GM21723 (cell line): ENCODE data around the gene NDUFB10.

Source experiments
- ATAC-seq: cut with Tn5 transposase; IDR thresholded peaks from one replicate; pipeline ENCODE4 v1.9.1; 2021; ENCODE audit warnings: mild to moderate bottlenecking, moderate library complexity; ENCODE audit not compliant: unreplicated experiment

NDUFB10 gene

GRCh38 chr16:1982013-1982433, 22.7 kb downstream of the NDUFB10 start:
- no peak for ATAC-seq

DNA sequence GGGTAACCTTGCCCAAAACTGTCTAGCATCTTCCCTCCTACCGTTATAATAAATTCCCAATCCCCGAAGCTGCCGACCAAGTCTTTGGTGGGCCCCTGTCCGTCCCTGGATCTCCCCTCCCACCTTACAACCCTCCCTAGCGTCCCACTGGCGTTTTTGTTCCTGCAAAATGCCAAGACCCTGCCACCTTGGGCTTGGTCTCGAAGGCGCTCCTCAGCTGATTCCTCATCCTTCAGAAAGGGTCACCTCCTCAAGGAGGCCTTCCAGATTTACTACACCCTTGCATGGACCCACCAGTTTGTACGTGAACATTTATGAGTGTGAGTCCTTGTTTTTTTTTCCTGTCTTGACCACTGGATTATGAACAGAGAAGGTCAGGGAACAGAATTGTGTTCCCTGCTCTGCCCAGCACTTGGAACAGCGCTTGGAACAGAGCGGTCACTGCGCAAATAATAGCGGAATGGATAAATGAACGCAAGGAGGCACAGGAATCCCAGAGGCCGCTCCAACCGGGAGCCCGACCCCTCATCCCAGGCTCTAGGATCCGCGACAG, 23.7 kb downstream of the NDUFB10 start:
- ATAC-seq = no peak

GRCh38 chr16:1983544-1984346, 24.4 kb downstream of the NDUFB10 start, which contains the start of gene GFER:
Gene GFER (plus strand): TSS chr16:1984193. CDS start chr16:1984219, 26 bp downstream.
- ATAC-seq = peak; percentile 72

DNA sequence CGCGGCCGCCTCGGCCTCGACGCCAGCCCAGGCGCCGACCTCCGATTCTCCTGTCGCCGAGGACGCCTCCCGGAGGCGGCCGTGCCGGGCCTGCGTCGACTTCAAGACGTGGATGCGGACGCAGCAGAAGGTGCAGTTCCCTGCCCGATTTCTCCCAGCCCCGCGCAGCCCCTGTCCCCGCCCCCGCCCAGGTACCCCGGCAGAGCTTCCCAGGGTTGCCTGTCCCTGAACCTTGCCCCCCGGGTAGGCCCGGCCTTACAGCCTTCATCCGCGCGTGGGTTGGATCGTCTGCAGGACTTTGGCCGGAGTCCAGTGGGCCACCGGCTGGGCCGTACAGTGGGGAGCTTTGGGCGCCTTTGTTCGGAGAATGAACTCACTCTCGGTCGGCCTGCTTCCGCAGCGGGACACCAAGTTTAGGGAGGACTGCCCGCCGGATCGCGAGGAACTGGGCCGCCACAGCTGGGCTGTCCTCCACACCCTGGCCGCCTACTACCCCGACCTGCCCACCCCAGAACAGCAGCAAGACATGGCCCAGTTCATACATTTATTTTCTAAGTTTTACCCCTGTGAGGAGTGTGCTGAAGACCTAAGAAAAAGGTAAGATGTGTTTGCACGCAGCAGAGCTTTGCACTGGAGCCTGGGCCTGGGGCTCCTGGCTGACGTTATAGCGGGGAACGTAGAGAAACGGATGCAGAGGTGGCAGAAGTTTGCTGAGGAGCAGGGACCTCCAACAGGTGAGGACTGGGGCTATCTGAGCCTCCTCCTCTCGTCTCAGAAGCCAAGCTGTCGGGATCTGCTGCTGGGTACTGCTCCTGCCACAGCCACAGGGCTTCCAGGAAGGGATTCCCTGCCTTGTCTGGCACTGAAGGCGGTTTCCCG, 25.2 kb downstream of the NDUFB10 start:
- peak; percentile 6 for ATAC-seq

- ATAC-seq = no peak
These were observed 26.3 kb downstream of the NDUFB10 start for GRCh38 chr16:1985466-1986150.

DNA sequence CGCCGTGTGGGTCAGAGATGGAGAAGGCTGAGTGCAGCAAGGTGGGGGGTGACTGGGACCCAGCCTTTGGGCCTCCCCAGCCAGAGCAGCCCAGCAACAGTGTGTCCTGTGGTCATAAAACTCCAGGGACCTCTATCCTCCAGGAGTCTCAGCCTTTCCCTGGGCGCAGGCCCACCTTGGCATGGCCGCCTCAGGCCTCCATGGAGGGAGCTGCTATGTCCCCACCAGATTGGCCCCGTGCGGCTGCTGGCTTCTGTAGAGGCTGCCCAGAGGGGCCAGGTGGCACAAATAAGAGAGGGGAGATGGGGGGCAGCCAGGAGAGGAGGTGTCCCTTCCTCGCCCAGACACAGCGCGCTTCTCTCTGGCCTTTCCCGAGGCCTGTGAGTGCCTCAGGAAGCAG, 27.9 kb downstream of the NDUFB10 start:
- ATAC-seq = no peak

DNA sequence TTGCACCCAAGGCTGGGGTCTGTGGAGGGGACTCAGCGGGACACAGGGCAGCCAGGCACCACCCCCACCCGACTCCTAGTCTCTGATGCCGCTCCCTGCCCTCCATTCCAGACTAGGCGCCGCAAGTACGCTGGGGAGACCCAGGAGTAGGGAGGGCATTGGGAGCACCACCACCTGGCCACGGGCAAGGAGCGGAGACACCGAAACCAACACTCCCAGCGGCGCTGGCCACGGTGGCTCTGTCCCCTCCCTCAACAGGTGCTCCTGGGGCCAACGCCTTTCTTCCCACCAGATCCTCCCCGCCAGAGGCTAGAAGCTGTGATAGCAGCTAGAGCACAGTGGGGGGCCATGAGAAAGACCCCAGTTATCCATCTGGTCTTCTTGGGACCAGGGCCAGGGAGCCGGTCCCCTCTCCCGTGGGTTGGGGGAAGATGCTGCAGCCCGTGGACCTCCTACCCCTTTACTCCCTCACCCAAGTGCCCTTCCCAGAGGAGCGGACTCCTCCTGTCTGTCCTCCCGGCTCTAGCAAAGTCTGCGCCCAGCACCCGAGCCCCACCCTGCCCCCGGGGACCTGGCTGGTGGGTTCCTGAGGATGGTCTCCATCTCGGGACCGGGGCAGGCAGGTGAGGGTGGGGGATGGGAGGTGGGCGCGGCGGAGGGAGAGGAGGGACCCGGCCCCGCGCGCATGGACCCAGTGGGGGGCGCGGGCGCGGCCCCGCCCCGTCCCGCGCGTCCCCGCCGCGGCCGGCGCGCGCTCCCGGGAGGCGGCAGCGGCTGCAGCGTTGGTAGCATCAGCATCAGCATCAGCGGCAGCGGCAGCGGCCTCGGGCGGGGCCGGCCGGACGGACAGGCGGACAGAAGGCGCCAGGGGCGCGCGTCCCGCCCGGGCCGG, 30.1 kb downstream of the NDUFB10 start, which contains the start of gene SYNGR3:
SYNGR3 (plus strand) TSS at position 762 of the 892 bp plus-strand sequence. CDS start 133 bp downstream, outside the sequence.
- ATAC-seq = no peak

GRCh38 chr16:1990101-1990350, 30.7 kb downstream of the NDUFB10 start:
- no peak for ATAC-seq

DNA sequence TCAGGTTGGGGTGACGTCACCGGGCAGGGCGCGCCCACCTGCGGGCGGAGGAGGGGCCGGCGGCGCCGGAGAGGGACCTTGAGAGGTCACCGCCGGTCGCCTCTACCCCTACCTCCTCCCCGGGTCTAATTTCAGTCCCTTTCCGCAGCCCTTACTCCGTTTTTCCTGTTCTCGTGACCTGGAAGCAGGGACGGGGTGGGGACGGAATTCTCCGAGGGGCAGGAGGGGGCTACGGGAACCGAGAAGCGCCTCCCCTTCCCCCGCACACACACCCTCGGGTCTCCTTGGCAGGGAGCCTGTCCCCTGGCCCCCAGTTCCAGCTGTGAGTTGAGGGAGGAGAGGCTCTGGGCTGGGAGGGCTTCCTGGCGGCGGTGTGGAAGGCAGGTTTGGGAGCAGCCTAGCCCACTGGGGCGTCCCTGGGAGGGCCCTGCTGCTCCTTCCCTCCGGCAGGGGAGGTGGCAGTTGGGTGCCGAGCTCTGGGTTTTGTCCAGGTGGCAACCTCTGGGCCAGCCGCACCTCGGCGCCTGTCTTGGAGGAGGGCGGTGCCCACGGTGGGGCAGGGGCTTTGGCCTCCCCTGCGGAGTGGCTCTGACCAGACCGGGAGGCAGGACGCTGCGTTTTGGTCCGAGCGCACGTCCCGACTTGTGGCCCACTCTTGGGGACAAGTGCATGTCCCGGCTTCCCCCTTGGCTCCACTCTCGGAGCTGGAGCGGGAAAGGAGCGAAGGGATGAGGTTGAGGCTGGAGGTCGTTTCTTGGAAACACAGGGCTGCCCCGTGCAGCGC, 31.2 kb downstream of the NDUFB10 start:
- ATAC-seq = peak; percentile 6

DNA sequence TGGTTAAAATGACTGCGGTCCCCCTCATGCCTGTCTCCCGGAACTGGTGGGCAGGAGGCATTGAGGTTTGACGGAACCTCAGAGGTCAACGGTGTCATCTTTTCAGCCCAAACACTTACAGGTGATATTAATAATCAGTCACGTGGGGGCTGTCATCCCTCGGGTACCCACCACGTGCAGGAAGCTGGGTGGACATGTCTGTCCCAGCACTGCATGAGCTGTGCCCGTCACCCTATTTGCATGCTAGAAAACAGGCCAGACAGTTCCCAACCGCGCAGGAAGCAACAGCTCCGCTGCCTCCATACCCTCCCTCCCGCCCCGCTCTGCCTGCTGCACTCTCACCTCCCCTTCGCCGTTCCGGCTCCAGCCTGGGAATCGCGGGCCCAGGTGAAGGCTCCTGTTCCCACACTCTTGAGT, 31.8 kb downstream of the NDUFB10 start:
- ATAC-seq = peak; percentile 30

- no peak for ATAC-seq
These were observed 32.2 kb downstream of the NDUFB10 start for GRCh38 chr16:1991588-1991947.

- ATAC-seq = peak; percentile 52
These were observed 32.8 kb downstream of the NDUFB10 start for GRCh38 chr16:1991948-1992703.

- no peak for ATAC-seq
These were observed 33.5 kb downstream of the NDUFB10 start for GRCh38 chr16:1992704-1993317.

DNA sequence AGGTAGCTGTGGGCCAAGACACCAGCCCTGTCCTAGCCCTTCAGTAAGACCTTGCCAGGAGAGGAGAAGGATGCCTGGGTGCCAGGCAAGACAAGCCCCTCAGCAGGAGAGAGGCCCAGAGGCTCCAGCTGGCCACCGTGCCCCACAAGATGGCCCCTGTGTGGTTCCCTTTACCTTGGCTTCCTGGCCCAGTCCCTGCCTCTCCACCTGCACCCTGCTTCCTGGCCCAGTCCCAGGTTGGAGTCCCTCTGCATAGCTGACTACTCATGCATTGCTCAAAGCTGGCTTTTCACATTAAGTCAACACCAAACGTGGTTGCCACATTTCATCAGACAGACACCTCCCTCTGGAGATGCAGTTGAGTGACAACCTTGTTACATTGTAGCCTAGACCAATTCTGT, 34.4 kb downstream of the NDUFB10 start:
- ATAC-seq = no peak

- ATAC-seq = no peak
These were observed 38.4 kb downstream of the NDUFB10 start for GRCh38 chr16:1997494-1998359.

GRCh38 chr16:1998360-1998835, 39.1 kb downstream of the NDUFB10 start:
- no peak for ATAC-seq
